Stomach (tissue), 4 donors: ENCODE data around the gene TMEM116.

ENCODE experiments used
- CTCF ChIP-seq, 7 experiments: fragments of 450-650 bp in 4 of 7; fragments of 200-600 bp in 3 of 7; sonication (generic) in 3 of 7; IDR thresholded peaks; one replicate each; pipeline ENCODE4 v1.5.1; 2016 to 2019; ENCODE audit warnings: antibody characterized with exemption in 7 of 7, control low read depth in 2 of 7, mild to moderate bottlenecking in 1 of 7
- EP300 ChIP-seq: sonication (generic); formaldehyde crosslinking; IDR thresholded peaks from one replicate; pipeline ENCODE4 v1.6.1; 2017; ENCODE audit warnings: antibody characterized with exemption
- POLR2A ChIP-seq, 4 donors: fragments of 450-650 bp; IDR thresholded peaks; one replicate each; pipeline ENCODE4 v1.6.1; 2016; ENCODE audit warnings: antibody characterized with exemption in 4 of 4, control low read depth in 2 of 4, mild to moderate bottlenecking in 1 of 4, moderate library complexity in 1 of 4
- POLR2AphosphoS5 ChIP-seq, 3 donors: sonication (generic); formaldehyde crosslinking; IDR thresholded peaks; one replicate each; pipeline ENCODE4 v1.6.1; 2016; ENCODE audit warnings: antibody characterized with exemption in 3 of 3

DNA sequence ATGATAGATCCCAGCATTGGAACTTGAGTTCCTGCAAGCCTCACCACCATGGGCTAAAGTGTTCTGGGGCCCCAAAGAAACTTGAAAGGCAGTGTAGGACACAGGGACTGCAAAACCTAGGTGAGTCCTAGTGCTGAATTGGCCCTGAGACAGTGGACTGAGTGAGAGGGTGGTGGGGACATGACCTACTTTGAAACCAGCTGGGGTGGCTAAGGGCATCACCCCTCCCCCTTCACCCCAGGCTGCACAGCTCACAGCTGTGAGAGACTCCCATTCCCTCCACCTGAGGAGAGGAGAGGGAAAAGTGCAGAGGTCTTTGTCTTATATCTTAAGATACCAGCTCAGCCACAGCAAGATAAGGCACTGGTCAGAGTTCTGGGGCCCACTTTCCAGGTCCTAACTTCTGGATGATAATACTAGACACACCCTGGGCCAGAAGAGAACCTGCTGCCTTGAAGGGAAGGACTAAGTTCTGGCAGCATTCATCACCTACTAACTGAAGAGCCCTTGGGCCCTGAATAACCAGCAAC is 108.5 kb downstream of the TMEM116 start:
- TF ChIP-seq CTCF (IDR thresholded peaks at IDR 0.05) (no peak), POLR2AphosphoS5 (IDR thresholded peaks at IDR 0.05) (no peak), POLR2A (IDR thresholded peaks at IDR 0.05) (no peak), EP300 (no peak)
